ENCODE measurements around the gene KIF23. TPM values are rescaled to one million over a fixed set of nuclear protein-coding genes. Genes with fewer than 3 reads are reported as not detected.

KIF23 gene
- total RNA-seq, 1 experiment from 2014 or later: 100 TPM

DNA sequence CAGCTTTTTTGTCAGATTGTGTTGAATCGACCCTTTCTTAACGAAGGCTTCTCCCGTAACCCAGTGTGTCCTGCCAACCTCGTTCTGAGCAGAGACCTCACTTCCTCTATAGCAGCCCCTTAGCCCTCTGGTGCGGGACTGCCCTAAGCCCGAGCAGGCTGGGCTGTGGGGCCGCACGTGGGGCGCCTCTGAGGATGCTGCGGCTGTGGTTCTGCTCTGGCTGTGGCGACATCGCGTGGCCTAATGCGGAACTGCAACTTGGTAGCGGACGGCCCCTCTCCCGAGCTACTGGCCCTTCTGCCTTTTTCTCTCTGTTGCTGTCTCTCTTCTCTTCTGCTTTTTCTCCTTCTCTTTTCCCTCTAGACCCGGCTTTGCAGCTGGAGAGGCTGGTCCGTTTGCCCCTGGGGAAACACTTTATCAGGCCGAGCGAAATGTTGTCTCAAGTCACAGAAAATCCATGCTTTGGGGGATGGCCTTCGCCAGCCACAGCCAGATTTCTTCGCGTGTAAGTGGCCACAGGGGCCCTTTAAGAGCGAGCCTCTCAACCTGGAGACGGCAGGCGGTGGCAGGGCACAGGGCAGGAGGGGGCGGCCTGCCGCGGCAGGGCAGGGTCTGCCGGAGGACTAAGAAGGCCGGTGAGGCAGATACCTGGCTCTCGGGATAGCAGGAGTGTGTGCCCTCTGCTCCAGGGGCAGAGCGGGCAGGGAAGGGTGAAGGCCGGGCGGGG lies 19.4 kb upstream of the KIF23 start:
- Histone ChIP-seq H3K27me3 (ENCODE audit: insufficient read depth, low read depth) (no peaks in the 10 kb centered on the region), H3K9me3 (ENCODE audit: insufficient read depth, low read depth) (no peaks in the 10 kb centered on the region), H3K4me3 (no peak overlapping the region), H3K9me2 (ENCODE audit: insufficient read depth) (no peaks in the 10 kb centered on the region; the same call in 1 of the 2 replicates), H3F3A (ENCODE audit: insufficient read depth, low read depth) (peaks cover 19% of the 10 kb centered on the region), H2AFZ (no peak overlapping the region), H3K27ac (no peak overlapping the region), H3K4me1 (replicated peaks; ENCODE audit: insufficient read depth) (peaks cover 34% of the 10 kb centered on the region), H3K4me2 (peak overlapping the region; percentile 36), H3K79me2 (ENCODE audit: low read depth) (no peaks in the 10 kb centered on the region), H3K36me3 (ENCODE audit: low read depth) (no peaks in the 10 kb centered on the region), H4K20me1 (ENCODE audit: insufficient read depth) (no peaks in the 10 kb centered on the region)
- POLR2A ChIA-PET (ENCODE audit: unreplicated experiment): interaction anchor here (0.6 kb wide), 1 partner anchor 319 kb away, joined by 4 read pairs; no protein-coding TSS in a partner anchor
- TF ChIP-seq, protein P1, sequence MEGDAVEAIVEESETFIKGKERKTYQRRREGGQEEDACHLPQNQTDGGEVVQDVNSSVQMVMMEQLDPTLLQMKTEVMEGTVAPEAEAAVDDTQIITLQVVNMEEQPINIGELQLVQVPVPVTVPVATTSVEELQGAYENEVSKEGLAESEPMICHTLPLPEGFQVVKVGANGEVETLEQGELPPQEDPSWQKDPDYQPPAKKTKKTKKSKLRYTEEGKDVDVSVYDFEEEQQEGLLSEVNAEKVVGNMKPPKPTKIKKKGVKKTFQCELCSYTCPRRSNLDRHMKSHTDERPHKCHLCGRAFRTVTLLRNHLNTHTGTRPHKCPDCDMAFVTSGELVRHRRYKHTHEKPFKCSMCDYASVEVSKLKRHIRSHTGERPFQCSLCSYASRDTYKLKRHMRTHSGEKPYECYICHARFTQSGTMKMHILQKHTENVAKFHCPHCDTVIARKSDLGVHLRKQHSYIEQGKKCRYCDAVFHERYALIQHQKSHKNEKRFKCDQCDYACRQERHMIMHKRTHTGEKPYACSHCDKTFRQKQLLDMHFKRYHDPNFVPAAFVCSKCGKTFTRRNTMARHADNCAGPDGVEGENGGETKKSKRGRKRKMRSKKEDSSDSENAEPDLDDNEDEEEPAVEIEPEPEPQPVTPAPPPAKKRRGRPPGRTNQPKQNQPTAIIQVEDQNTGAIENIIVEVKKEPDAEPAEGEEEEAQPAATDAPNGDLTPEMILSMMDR (conservative IDR thresholded peaks at IDR 0.05): peak; percentile 92
- TF ChIP-seq EZH2 (IDR thresholded peaks at IDR 0.05; ENCODE audit: low read depth): no peak
- peak in 1 of 2 experiments; percentile 77 for DNase-seq
- BruUV-seq (replicated peaks): no TSS peak
- intact Hi-C loops (cut with micrococcal nuclease; ENCODE audit: unreplicated experiment): loop anchor here (1.0 to 10.0 kb wide), 5 partner anchors 66 to 840 kb away; partner anchors contain the start of gene GLCE
- CTCF ChIA-PET: interaction anchor here (0.6 to 1.0 kb wide), 7 partner anchors 16 to 720 kb away, joined by 3 to 9 read pairs (median 3); no protein-coding TSS in a partner anchor

DNA sequence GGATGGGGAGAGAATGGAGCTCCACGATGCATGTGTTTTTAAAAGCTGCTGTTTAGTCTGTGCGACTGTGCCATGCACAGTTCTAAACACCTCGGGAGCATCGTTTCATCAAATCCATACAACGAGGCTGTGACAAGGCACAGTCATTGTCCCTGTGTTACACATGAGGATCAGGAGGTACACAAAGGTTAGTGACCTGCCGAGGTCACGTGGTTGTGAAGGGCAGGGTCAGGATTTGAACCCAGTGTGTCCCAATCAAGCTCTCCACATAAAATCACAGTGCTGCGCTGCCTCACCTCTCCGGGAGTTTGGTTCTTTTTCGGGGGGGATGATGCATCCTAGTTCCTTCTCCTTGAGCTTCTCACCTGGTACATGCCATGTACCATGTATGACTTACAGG lies 18.7 kb upstream of the KIF23 start:
- H2AFZ ChIP-seq: no peak overlapping the region
- no peaks in the 10 kb centered on the region for H3K79me2 ChIP-seq (ENCODE audit: low read depth)
- H3K36me3 ChIP-seq (ENCODE audit: low read depth): no peaks in the 10 kb centered on the region
- H3F3A ChIP-seq (ENCODE audit: insufficient read depth, low read depth): peaks cover 17% of the 10 kb centered on the region
- POLR2A ChIA-PET (ENCODE audit: unreplicated experiment): no interaction called here
- DNase-seq: no peak
- intact Hi-C loops (cut with micrococcal nuclease; ENCODE audit: unreplicated experiment): loop anchor here (10.0 kb wide), 1 partner anchor 841 kb away; no protein-coding TSS in a partner anchor
- CTCF ChIA-PET: interaction anchor here (0.6 kb wide), 1 partner anchor 115 kb away, joined by 3 read pairs; no protein-coding TSS in a partner anchor
- H3K27me3 ChIP-seq (ENCODE audit: insufficient read depth, low read depth): no peaks in the 10 kb centered on the region
- H3K4me3 ChIP-seq: no peak overlapping the region
- H3K27ac ChIP-seq: no peak overlapping the region
- no TSS peak for BruUV-seq (replicated peaks)
- H3K9me3 ChIP-seq (ENCODE audit: insufficient read depth, low read depth): no peaks in the 10 kb centered on the region
- H4K20me1 ChIP-seq (ENCODE audit: insufficient read depth): no peaks in the 10 kb centered on the region
- no peaks in the 10 kb centered on the region; the same call in 1 of the 2 replicates for H3K9me2 ChIP-seq (ENCODE audit: insufficient read depth)
- TF ChIP-seq EZH2 (IDR thresholded peaks at IDR 0.05; ENCODE audit: low read depth): no peak
- TF ChIP-seq, protein P1 (conservative IDR thresholded peaks at IDR 0.05): no peak
- no peak overlapping the region for H3K4me2 ChIP-seq
- H3K4me1 ChIP-seq (replicated peaks; ENCODE audit: insufficient read depth): peaks cover 26% of the 10 kb centered on the region

DNA sequence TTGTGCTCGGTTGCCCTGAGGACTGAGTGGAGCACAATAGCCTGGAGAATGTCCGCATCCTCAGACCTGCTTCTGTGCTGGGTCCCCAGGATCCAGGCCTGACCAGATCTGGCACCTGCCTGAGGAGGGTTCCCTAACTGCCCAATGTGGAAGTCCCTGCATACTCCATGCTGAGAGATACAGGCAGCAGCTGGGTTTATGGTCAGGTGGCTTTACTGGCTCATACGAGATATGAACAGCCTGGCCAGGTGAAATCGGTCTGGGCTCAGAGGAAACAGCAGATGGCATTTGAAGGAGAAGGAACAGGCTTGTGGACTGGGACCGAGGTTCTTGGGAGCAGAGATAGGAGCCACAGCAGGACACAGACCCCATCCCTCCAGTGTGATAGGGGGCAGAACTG lies 18.2 kb upstream of the KIF23 start:
- Histone ChIP-seq H3K36me3 (ENCODE audit: low read depth) (no peaks in the 10 kb centered on the region), H4K20me1 (ENCODE audit: insufficient read depth) (no peaks in the 10 kb centered on the region), H3K79me2 (ENCODE audit: low read depth) (no peaks in the 10 kb centered on the region), H3K4me2 (no peak overlapping the region), H2AFZ (no peak overlapping the region), H3K4me1 (replicated peaks; ENCODE audit: insufficient read depth) (peaks cover 21% of the 10 kb centered on the region), H3K9me3 (ENCODE audit: insufficient read depth, low read depth) (no peaks in the 10 kb centered on the region), H3F3A (ENCODE audit: insufficient read depth, low read depth) (peaks cover 12% of the 10 kb centered on the region), H3K27me3 (ENCODE audit: insufficient read depth, low read depth) (no peaks in the 10 kb centered on the region), H3K9me2 (ENCODE audit: insufficient read depth) (no peaks in the 10 kb centered on the region; the same call in 1 of the 2 replicates), H3K4me3 (no peak overlapping the region), H3K27ac (no peak overlapping the region)
- CTCF ChIA-PET: no interaction called here
- intact Hi-C loops (cut with micrococcal nuclease; ENCODE audit: unreplicated experiment): loop anchor here (10.0 kb wide), 1 partner anchor 841 kb away; no protein-coding TSS in a partner anchor
- BruUV-seq (replicated peaks): no TSS peak
- DNase-seq: no peak
- POLR2A ChIA-PET (ENCODE audit: unreplicated experiment): no interaction called here
- TF ChIP-seq, protein P1 (conservative IDR thresholded peaks at IDR 0.05): no peak
- no peak for TF ChIP-seq EZH2 (IDR thresholded peaks at IDR 0.05; ENCODE audit: low read depth)
